ENCODE results near the gene USP19.

Gene USP19

GRCh38 chr3:49122022-49122421, 1.4 kb upstream of the USP19 start:
- Histone ChIP-seq H3K27ac (no peak overlapping the region), H3K9ac (no peak overlapping the region), H3K36me3 (ENCODE audit: insufficient read depth) (no peaks in the 10 kb centered on the region), H2AFZ (ENCODE audit: low read depth) (no peak overlapping the region), H3K4me1 (ENCODE audit: low read depth, poor library complexity, severe bottlenecking) (peaks cover 4% of the 10 kb centered on the region), H3K27me3 (ENCODE audit: insufficient read depth, low read depth) (no peaks in the 10 kb centered on the region), H3K4me2 (no peak overlapping the region), H3K79me2 (ENCODE audit: insufficient read depth, low read depth) (peaks cover 12% of the 10 kb centered on the region; the same call in 1 of the 2 replicates), H4K20me1 (ENCODE audit: insufficient read depth) (no peaks in the 10 kb centered on the region), H3K4me3 (IDR thresholded peaks at IDR 0.05; ENCODE audit: insufficient read depth, low read depth, low read length) (no peak overlapping the region)
- TF ChIP-seq, protein P1, sequence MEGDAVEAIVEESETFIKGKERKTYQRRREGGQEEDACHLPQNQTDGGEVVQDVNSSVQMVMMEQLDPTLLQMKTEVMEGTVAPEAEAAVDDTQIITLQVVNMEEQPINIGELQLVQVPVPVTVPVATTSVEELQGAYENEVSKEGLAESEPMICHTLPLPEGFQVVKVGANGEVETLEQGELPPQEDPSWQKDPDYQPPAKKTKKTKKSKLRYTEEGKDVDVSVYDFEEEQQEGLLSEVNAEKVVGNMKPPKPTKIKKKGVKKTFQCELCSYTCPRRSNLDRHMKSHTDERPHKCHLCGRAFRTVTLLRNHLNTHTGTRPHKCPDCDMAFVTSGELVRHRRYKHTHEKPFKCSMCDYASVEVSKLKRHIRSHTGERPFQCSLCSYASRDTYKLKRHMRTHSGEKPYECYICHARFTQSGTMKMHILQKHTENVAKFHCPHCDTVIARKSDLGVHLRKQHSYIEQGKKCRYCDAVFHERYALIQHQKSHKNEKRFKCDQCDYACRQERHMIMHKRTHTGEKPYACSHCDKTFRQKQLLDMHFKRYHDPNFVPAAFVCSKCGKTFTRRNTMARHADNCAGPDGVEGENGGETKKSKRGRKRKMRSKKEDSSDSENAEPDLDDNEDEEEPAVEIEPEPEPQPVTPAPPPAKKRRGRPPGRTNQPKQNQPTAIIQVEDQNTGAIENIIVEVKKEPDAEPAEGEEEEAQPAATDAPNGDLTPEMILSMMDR (conservative IDR thresholded peaks at IDR 0.05; ENCODE audit: low read depth, low read length) = no peak

DNA sequence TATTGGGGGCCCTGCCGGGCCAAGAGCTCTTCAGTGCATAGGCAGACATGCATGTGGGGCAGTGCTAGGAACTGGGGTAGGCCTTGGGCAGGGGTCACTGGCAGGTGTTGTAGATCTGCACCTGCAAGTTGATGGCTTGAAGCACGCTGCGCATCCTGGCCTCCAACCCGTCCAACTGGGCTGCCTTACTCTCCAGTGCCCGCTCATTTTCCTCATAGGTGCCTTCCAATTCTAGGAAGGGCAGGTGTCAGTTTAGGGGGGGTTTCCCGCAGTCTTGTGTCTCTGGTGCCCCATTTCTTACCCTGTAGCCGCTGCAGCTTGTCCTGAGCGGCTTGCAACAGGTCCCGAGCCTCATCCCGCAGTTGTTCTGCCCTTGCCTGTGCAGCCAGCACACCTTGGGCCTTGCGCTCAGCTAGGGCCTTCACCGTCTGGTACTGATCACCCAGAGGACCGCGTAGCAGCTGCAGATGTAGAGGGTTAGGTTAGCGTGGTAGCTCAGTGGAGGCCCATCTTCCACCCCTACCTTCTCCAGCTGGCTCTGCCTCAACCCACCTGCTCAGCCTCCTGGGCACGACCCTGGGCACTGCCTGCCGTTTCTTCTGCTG, 611 bp upstream of the USP19 start:
- H3K4me1 ChIP-seq (ENCODE audit: low read depth, poor library complexity, severe bottlenecking) = peaks cover 4% of the 10 kb centered on the region
- H3K36me3 ChIP-seq (ENCODE audit: insufficient read depth) = no peaks in the 10 kb centered on the region
- no peaks in the 10 kb centered on the region for H3K27me3 ChIP-seq (ENCODE audit: insufficient read depth, low read depth)
- H3K27ac ChIP-seq = peak overlapping the region; percentile 63
- H3K4me2 ChIP-seq = 0 out of 2 replicates have a peak overlapping the region, but pooled peaks have one; percentile 33
- H3K9ac ChIP-seq = no peak overlapping the region; the same call in 1 of the 2 replicates
- H2AFZ ChIP-seq (ENCODE audit: low read depth) = peak overlapping the region; percentile 41; the same call in 1 of the 2 replicates
- H3K4me3 ChIP-seq (IDR thresholded peaks at IDR 0.05; ENCODE audit: insufficient read depth, low read depth, low read length) = no peak overlapping the region
- TF ChIP-seq, protein P1 (conservative IDR thresholded peaks at IDR 0.05; ENCODE audit: low read depth, low read length) = no peak
- H4K20me1 ChIP-seq (ENCODE audit: insufficient read depth) = no peaks in the 10 kb centered on the region
- peaks cover 12% of the 10 kb centered on the region; the same call in 1 of the 2 replicates for H3K79me2 ChIP-seq (ENCODE audit: insufficient read depth, low read depth)

DNA sequence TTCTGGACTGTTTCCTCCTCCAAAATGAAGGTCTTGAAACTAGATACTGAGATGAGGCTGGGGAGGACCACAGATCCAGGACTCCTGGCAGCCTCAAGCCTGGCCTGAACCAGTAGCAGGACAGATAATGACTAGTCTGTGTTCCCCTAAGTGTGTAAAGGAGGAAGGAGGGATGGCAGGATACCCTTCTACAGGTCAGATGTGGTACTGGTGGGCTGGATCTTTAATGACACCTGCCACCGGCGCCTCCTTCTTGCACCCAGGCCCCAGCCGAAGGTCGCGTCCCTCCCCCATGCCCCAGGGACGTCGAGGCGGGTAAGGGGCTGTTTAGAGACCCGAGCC, 556 bp downstream of the USP19 start:
- Histone ChIP-seq H2AFZ (ENCODE audit: low read depth) (peak overlapping the region; percentile 54), H3K79me2 (ENCODE audit: insufficient read depth, low read depth) (peaks cover 12% of the 10 kb centered on the region; the same call in 1 of the 2 replicates), H3K4me1 (ENCODE audit: low read depth, poor library complexity, severe bottlenecking) (peaks cover 4% of the 10 kb centered on the region), H3K4me3 (IDR thresholded peaks at IDR 0.05; ENCODE audit: insufficient read depth, low read depth, low read length) (peak overlapping the region; percentile 64), H4K20me1 (ENCODE audit: insufficient read depth) (no peaks in the 10 kb centered on the region), H3K9ac (peak overlapping the region; percentile 78), H3K27ac (peak overlapping the region; percentile 63), H3K4me2 (peak overlapping the region; percentile 98), H3K27me3 (ENCODE audit: insufficient read depth, low read depth) (no peaks in the 10 kb centered on the region), H3K36me3 (ENCODE audit: insufficient read depth) (no peaks in the 10 kb centered on the region)
- TF ChIP-seq, protein P1 (conservative IDR thresholded peaks at IDR 0.05; ENCODE audit: low read depth, low read length) = no peak

DNA sequence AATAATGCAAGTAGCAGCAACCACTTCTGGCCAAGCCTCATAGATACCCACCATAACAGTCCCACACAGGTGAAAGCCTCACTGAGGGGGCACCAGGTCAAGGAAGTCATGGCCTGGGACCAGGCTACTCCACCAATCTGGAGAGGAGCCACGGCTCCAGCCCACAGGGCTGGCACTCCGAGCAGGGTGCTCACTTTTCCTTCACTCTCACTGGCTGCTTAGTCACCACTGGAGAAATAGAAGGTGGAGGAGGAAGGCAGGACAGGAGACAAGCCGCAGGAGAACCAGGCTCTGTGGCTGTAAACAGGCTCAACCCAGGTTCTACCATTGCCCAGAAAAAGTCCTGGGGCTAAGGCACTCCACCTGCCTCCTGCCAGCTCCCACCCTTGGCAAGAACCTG, 1.2 kb downstream of the USP19 start:
- H2AFZ ChIP-seq (ENCODE audit: low read depth) = no peak overlapping the region
- H3K36me3 ChIP-seq (ENCODE audit: insufficient read depth) = no peaks in the 10 kb centered on the region
- no peak overlapping the region for H3K27ac ChIP-seq
- peaks cover 4% of the 10 kb centered on the region for H3K4me1 ChIP-seq (ENCODE audit: low read depth, poor library complexity, severe bottlenecking)
- TF ChIP-seq, protein P1 (conservative IDR thresholded peaks at IDR 0.05; ENCODE audit: low read depth, low read length) = no peak
- peak overlapping the region; percentile 57 for H3K4me3 ChIP-seq (IDR thresholded peaks at IDR 0.05; ENCODE audit: insufficient read depth, low read depth, low read length)
- no peaks in the 10 kb centered on the region for H4K20me1 ChIP-seq (ENCODE audit: insufficient read depth)
- H3K4me2 ChIP-seq = peak overlapping the region; percentile 98
- H3K27me3 ChIP-seq (ENCODE audit: insufficient read depth, low read depth) = no peaks in the 10 kb centered on the region
- peaks cover 12% of the 10 kb centered on the region; the same call in 1 of the 2 replicates for H3K79me2 ChIP-seq (ENCODE audit: insufficient read depth, low read depth)
- peak overlapping the region; percentile 78; the same call in 1 of the 2 replicates for H3K9ac ChIP-seq
